Liver (tissue), 9 donors: Measurements from ENCODE around the gene CETN2. TPM values are rescaled to one million over a fixed set of nuclear protein-coding genes. Genes with fewer than 3 reads are reported as not detected.

ENCODE experiments used
- DNase-seq: peaks from one replicate; pipeline ENCODE4 v3.0.0-alpha.2; 2017; ENCODE audit warnings: low spot score
- H3K27ac ChIP-seq, 2 donors: one replicate each; pipeline ENCODE4 v1.7.0; 2013; ENCODE audit warnings: inconsistent platforms in 2 of 2, low read length in 2 of 2, control low read depth in 1 of 2, low read depth in 1 of 2, mild to moderate bottlenecking in 1 of 2
- H3K27me3 ChIP-seq, 4 donors: one replicate each; pipeline versions ENCODE4 v1.6.1 to v1.7.0; 2013; ENCODE audit warnings: low read length in 3 of 4, inconsistent platforms in 1 of 4, mild to moderate bottlenecking in 1 of 4, moderate library complexity in 1 of 4; ENCODE audit not compliant: control insufficient read depth in 4 of 4, insufficient read depth in 4 of 4
- H3K36me3 ChIP-seq, 4 donors: one replicate each; pipeline versions ENCODE4 v1.6.1 to v1.7.0; 2013; ENCODE audit warnings: low read length in 3 of 4, mild to moderate bottlenecking in 3 of 4, low read depth in 1 of 4, moderate library complexity in 1 of 4; ENCODE audit not compliant: control insufficient read depth in 4 of 4, insufficient read depth in 3 of 4
- H3K4me1 ChIP-seq, 4 donors: one replicate each; pipeline versions ENCODE4 v1.6.1 to v1.7.0; 2013; ENCODE audit warnings: low read length in 3 of 4, mild to moderate bottlenecking in 3 of 4, moderate library complexity in 1 of 4; ENCODE audit not compliant: control insufficient read depth in 4 of 4, insufficient read depth in 4 of 4
- H3K4me3 ChIP-seq, 3 donors: one replicate each; pipeline versions ENCODE4 v1.6.1 to v1.7.0; 2013; ENCODE audit warnings: low read length in 3 of 3, control low read depth in 1 of 3, low read depth in 1 of 3, mild to moderate bottlenecking in 1 of 3
- H3K9ac ChIP-seq, 2 donors: one replicate each; pipeline ENCODE4 v1.7.0; 2013; ENCODE audit warnings: low read length in 2 of 2, mild to moderate bottlenecking in 2 of 2, moderate library complexity in 2 of 2, control low read depth in 1 of 2, low read depth in 1 of 2
- H3K9me3 ChIP-seq, 4 donors: one replicate each; pipeline versions ENCODE4 v1.6.1 to v1.7.0; 2013; ENCODE audit warnings: low read length in 3 of 4; ENCODE audit not compliant: control insufficient read depth in 4 of 4
- CTCF ChIP-seq: fragments of 150-350 bp; IDR thresholded peaks from 2 replicates; pipeline ENCODE4 v1.5.1; 2017; ENCODE audit warnings: improper control_type of control experiment, low read depth, low read length; ENCODE audit not compliant: missing input control
- EGR1 ChIP-seq, 2 donors: IDR thresholded peaks; 2 replicates each; pipeline ENCODE4 v1.6.1; 2016 to 2018; ENCODE audit warnings: antibody characterized with exemption in 2 of 2, low read depth in 2 of 2
- FOXA1 ChIP-seq: IDR thresholded peaks from 2 replicates; pipeline ENCODE4 v1.6.1; 2016; ENCODE audit warnings: antibody characterized with exemption
- FOXA2 ChIP-seq: IDR thresholded peaks from 2 replicates; pipeline ENCODE4 v1.6.1; 2016; ENCODE audit warnings: antibody characterized with exemption
- GABPA ChIP-seq, 2 donors: IDR thresholded peaks in 1 of 2; conservative IDR thresholded peaks in 1 of 2; 2 replicates each; pipeline ENCODE4 v1.6.1; 2016; ENCODE audit warnings: antibody characterized with exemption in 2 of 2, mild to moderate bottlenecking in 1 of 2, moderate library complexity in 1 of 2
- HNF4A ChIP-seq, 2 donors: conservative IDR thresholded peaks; 2 replicates each; pipeline ENCODE4 v1.6.1; 2016; ENCODE audit warnings: antibody characterized with exemption in 2 of 2, mild to moderate bottlenecking in 2 of 2
- HNF4G ChIP-seq: IDR thresholded peaks from 2 replicates; pipeline ENCODE4 v1.6.1; 2016; ENCODE audit warnings: antibody characterized with exemption
- JUND ChIP-seq, 2 donors: IDR thresholded peaks; 2 replicates each; pipeline ENCODE4 v1.6.1; 2016; ENCODE audit warnings: antibody characterized with exemption in 2 of 2
- NR2F2 ChIP-seq: IDR thresholded peaks from 2 replicates; pipeline ENCODE4 v1.6.1; 2016; ENCODE audit warnings: antibody characterized with exemption
- RAD21 ChIP-seq, 2 donors: IDR thresholded peaks; 2 replicates each; pipeline ENCODE4 v1.6.1; 2016; ENCODE audit warnings: antibody characterized with exemption in 2 of 2, mild to moderate bottlenecking in 2 of 2
- REST ChIP-seq: IDR thresholded peaks from 2 replicates; pipeline ENCODE4 v1.6.1; 2016; ENCODE audit warnings: antibody characterized with exemption, mild to moderate bottlenecking
- RXRA ChIP-seq, 2 donors: IDR thresholded peaks; 2 replicates each; pipeline ENCODE4 v1.6.1; 2017 to 2018; ENCODE audit warnings: antibody characterized with exemption in 2 of 2, mild to moderate bottlenecking in 1 of 2
- SP1 ChIP-seq: IDR thresholded peaks from 2 replicates; pipeline ENCODE4 v1.6.1; 2018; ENCODE audit warnings: antibody characterized with exemption, mild to moderate bottlenecking
- TAF1 ChIP-seq: conservative IDR thresholded peaks from 2 replicates; pipeline ENCODE4 v1.6.1; 2016; ENCODE audit warnings: antibody characterized with exemption, mild to moderate bottlenecking
- YY1 ChIP-seq: IDR thresholded peaks from 2 replicates; pipeline ENCODE4 v1.6.1; 2016; ENCODE audit warnings: antibody characterized with exemption, mild to moderate bottlenecking
- WGBS: extraction: QIAGEN DNeasy Blood & Tissue Kit; methylation state at CpG from one replicate; pipeline ENCODE4 v1.1.7; 2013; 5-methylcytosine and 5-hydroxymethylcytosine counted together
- polyA plus RNA-seq, 2 donors: library from polyadenylated mRNA; stranded (reverse) in 1 of 2; unstranded in 1 of 2; fragments of 200-250 nt in 1 of 2; fragments of >200 nt in 1 of 2; fragmentation: Nextera tagmentation in 1 of 2; extraction: Ambion mirVana in 1 of 2; gene quantifications; one replicate each; pipeline versions ENCODE4 v1.2.1 to v1.2.3, GENCODE V29; 2013 to 2015
- total RNA-seq, 2 donors: library from RNA; depleted of rRNA; stranded (reverse); fragments of >200 nt; gene quantifications; one replicate each; pipeline ENCODE4 v1.2.3, GENCODE V29; 2014
- TF ChIP-seq, protein P1 (sequence below): IDR thresholded peaks from 2 replicates; pipeline ENCODE4 v1.6.1; 2016; ENCODE audit warnings: antibody characterized with exemption
- TF ChIP-seq, protein P2 (sequence below): IDR thresholded peaks from 2 replicates; pipeline ENCODE4 v1.6.1; 2016; ENCODE audit warnings: antibody characterized with exemption
- TF ChIP-seq, protein P3 (sequence below): IDR thresholded peaks from 2 replicates; pipeline ENCODE4 v1.6.1; 2016; ENCODE audit warnings: antibody characterized with exemption
- donor health status: healthy.
- donor health status: healthy.
- donor health status: healthy.
- donor health status: healthy.
- donor health status: healthy.

The CETN2 gene
- total RNA-seq = 10 to 100 TPM; 10.1 to 24.3 TPM
- polyA plus RNA-seq = 10 to 100 TPM; 10.9 to 16.4 TPM

DNA sequence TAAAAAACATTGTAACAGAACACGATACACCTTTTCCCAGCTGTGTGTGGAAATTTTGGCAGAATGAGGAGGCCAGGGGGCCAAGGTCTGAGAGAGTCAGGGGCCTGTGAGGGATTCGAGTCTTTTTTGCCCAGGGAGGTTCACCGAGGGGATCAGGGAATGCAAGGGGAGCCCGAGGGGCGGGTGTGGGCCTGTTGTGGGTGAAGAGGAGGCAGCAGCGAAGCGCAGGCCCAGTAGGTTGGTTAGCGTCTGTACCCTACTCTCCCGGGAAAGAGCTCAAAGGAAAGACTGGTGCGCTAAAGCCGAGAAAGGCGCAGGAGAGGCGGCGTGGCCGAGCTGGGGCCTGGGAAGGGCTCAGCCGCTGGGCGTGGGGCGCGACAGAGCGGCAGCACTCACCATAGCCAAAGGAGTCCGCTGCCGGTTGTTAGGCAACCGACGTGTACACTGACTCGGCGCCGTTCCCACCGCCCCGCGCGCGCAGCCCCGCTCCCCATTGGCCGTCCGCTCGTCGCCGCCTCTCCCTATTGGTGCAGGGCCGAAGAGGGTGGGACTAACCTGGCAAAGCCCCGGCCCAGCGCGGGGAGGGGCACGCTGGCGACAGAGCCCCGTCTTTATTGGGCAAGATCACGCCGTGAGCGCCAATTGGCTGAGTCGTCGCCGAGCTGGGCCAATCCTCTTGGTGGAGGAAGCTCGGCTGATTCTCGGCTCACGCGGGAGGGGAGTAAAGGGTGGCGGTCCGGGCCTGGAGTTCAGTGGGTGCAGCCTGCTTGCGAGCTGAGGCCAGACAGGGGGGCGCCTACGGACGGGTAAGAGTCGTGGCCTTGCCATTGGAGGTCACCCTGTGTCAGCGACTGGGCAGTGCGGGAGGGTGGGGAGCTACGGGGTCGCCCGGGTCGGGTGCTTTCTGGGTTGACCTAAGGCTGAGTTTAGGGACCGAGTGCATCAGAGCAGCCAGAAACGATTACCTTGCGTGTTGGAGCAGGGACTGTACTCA lies at the start of gene CETN2, which contains the start of gene NSDHL:
Gene CETN2 (minus strand): TSS at position 446 of the 994 bp plus-strand sequence. CDS start 47 bp downstream, at position 399.
Gene NSDHL (plus strand): TSS at position 752 of the 994 bp plus-strand sequence. CDS start 15,262 bp downstream, outside the sequence.
- peak within 1 kb of the TSS; percentile 56 to 77 for H3K27ac ChIP-seq
- WGBS = under 1% methylated on average over 71 of the region's 71 CpGs
- H3K36me3 ChIP-seq = peaks cover 0 to 3% (median 1%) of the 10 kb centered on the region in 4 donors
- H3K9me3 ChIP-seq = no peaks in the 10 kb centered on the region
- H3K4me3 ChIP-seq = peak within 1 kb of the TSS; percentile 67 to 89 (median 78)
- peak within 1 kb of the TSS; percentile 30 to 89 for H3K9ac ChIP-seq
- H3K27me3 ChIP-seq = no peaks in the 10 kb centered on the region
- TF ChIP-seq, protein P1, sequence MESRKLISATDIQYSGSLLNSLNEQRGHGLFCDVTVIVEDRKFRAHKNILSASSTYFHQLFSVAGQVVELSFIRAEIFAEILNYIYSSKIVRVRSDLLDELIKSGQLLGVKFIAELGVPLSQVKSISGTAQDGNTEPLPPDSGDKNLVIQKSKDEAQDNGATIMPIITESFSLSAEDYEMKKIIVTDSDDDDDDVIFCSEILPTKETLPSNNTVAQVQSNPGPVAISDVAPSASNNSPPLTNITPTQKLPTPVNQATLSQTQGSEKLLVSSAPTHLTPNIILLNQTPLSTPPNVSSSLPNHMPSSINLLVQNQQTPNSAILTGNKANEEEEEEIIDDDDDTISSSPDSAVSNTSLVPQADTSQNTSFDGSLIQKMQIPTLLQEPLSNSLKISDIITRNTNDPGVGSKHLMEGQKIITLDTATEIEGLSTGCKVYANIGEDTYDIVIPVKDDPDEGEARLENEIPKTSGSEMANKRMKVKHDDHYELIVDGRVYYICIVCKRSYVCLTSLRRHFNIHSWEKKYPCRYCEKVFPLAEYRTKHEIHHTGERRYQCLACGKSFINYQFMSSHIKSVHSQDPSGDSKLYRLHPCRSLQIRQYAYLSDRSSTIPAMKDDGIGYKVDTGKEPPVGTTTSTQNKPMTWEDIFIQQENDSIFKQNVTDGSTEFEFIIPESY = peak; percentile 95
- TF ChIP-seq FOXA2 (no peak), EGR1 (IDR thresholded peaks at IDR 0.05; ENCODE audit: low read depth in 2 of 2) (no peak), YY1 (peak; percentile 60), CTCF (no peak), TAF1 (no peak), NR2F2 (no peak), GABPA (IDR thresholded peaks at IDR 0.05 in 1 of 2, conservative IDR thresholded peaks at IDR 0.05 in 1 of 2) (no peak), SP1 (peak; percentile 86), REST (peak; percentile 47), FOXA1 (no peak), HNF4A (conservative IDR thresholded peaks at IDR 0.05) (no peak), RXRA (IDR thresholded peaks at IDR 0.05) (peak in 1 of 2 donors; percentile 39), RAD21 (IDR thresholded peaks at IDR 0.05) (no peak), JUND (IDR thresholded peaks at IDR 0.05) (no peak), HNF4G (no peak)
- TF ChIP-seq, protein P2, sequence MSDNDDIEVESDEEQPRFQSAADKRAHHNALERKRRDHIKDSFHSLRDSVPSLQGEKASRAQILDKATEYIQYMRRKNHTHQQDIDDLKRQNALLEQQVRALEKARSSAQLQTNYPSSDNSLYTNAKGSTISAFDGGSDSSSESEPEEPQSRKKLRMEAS = no peak
- TF ChIP-seq, protein P3, sequence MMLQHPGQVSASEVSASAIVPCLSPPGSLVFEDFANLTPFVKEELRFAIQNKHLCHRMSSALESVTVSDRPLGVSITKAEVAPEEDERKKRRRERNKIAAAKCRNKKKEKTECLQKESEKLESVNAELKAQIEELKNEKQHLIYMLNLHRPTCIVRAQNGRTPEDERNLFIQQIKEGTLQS = no peak
- peaks cover 4 to 35% (median 25%) of the 10 kb centered on the region in 4 donors for H3K4me1 ChIP-seq
- DNase-seq = peak; percentile 94
